SH-SY5Y (cell line): Measurements from ENCODE around the gene HOXB8.

ENCODE experiments used
- GATA2 ChIP-seq: IDR thresholded peaks from 2 replicates; pipeline ENCODE4 v1.6.1; 2011; ENCODE audit warnings: mild to moderate bottlenecking, low read depth, low read length
- GATA3 ChIP-seq: IDR thresholded peaks from 2 replicates; pipeline ENCODE4 v1.6.1; 2011; ENCODE audit warnings: low read depth, mild to moderate bottlenecking, low read length, moderate library complexity

- TF ChIP-seq GATA3: no peak
- TF ChIP-seq GATA2: no peak
Observed at GRCh38 chr17:48608494-48608834, 6.6 kb downstream of the HOXB8 start.
